ENCODE data around the gene PDK4. TPM values are rescaled to one million over a fixed set of nuclear protein-coding genes. Genes with fewer than 3 reads are reported as not detected.
A peak's percentile ranks its signal among the peaks of the same experiment; 100 is the strongest.

The PDK4 gene
- 77.4 TPM for total RNA-seq

DNA sequence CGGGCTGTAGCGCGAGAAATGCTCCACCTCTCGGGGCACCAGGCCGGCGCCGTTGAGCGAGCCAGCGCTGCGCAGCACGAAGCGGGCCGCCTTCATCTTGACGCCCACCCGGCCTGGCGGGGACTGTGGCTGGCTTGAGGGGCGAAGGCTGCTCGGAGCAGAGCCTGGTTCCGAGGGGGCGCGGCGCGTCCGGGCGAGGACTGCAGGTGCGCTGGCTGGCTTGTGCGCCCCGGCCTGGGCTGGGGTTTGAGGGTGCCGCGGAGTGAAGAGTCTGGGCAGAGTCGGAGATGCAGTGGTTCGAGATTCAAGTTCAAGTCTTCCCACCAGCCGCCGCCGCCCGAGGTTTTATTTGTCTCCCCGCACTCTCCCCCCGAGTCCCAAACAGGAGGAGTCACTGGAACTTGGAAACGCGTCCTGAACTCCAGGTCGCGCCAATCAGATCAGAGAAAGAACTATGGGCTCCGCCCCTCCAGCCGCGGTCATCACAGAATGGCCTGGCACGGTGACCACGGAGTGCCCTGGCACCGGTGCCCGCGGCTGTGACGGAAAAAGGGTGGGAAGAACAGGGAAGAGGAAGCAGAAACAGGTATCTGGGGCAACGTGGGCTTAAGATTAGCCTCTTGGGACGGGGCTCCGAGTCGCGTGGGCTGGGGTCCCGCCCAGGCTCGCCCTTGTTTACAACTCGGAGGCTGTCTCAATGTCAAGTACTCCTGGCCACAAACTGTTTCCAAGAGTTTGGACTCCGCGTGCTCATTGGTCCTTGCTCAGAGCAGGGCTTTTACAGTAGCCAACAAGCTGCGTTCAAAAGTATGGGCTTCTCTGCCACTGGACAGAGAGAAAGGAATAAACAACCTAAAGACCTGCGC, at the start of gene PDK4:
Gene PDK4 (minus strand): TSS at position 319 of the 866 bp plus-strand sequence. CDS start 223 bp downstream, at position 96.
- peak; percentile 98 for DNase-seq (ENCODE audit: low spot score)
- peak; percentile 91 for ATAC-seq

DNA sequence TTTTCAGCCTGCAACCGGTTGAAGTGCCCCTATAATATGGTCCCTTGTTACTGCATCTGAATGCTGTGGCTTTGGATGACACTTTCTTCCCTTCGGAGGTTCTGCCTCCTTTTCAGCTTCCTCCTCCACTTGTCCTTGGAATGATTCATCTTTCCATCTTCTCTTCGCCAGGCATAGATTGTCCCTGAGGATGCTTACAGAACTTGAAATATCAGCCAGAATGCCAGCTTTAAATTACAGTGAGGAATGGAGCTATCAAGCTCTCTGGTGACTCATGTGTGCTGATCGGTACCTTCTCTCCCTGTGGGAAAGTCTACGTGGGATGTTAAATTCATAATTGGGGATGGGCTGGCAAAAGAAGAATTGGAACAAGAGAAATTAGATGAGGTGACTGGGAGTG, 45.9 kb upstream of the PDK4 start:
- ATAC-seq (no peak), DNase-seq (ENCODE audit: low spot score) (no peak)

DNA sequence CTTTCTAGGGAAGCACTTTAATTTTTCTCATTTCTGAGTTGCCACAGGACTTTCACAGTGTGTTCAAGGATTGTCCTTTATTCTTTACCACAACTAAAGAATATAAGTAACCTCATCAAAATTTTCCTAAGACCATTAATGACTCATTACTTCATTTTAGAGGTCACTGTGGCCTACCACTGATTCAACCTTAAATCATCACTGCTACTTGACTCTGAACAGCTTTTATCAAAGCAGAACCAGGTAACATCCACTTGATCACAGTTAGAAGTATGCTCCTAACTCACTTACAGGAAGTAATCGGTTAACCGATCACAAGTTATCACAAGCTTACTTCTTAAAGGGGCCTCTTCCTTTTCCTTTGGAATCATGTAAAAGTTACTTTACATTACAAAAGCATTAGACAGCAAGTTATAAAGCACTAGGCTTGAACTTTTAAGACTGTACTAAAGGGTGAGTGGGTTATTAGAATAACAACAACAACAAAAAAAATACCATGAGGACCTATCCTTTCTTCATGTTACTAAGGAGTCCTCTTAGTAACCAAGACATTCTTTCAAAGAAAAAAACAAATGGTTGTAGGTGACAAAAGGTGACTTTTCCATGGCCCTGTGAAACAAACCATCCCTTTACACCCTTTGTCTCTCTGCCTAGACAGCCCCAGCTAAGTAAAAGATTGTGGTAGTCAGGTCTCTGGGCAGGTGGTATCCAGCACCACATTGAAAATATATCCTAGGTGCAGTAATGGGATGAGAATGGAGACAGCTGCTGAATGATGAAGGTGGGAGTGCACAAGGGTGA, 40.0 kb upstream of the PDK4 start:
- no peak for DNase-seq (ENCODE audit: low spot score)
- no peak for ATAC-seq

DNA sequence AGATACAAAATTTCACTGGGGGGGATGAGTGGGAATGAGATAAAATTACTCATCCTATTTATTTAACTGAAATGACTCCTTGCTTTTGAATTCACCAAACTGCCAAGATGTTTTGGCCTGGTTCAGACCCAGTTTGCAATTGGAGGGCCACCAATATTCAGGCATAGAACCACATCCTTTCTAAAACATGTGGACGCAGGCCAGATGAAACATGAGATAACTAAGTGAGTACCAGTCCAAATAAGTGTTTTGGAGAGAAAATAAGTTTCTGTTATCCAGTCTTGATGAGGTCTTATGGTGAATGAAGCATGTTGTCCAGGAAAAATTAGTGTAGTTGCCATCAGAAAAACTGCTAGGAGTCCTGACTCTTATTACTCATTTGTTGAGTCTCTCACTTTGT, 36.3 kb upstream of the PDK4 start:
- DNase-seq (ENCODE audit: low spot score): no peak
- no peak for ATAC-seq

DNA sequence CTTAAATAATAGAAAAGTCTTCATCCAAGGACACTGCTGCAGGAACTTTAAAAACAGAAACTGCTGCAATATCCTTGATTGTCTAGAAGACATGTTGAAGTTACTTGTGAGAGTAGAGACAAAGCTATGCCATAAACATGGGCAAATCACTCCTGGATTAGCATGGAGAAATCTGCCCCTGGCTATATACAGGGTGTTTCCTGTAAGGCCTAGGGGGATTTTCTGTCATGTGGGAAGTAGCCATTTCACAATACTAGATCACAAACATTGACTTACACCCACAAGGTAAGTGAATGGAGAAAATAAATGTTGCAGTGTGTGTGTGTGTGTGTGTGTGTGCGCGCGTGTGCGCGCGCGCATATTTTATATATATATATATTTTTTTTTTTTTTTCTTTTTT, 35.2 kb upstream of the PDK4 start:
- ATAC-seq (no peak), DNase-seq (ENCODE audit: low spot score) (no peak)

DNA sequence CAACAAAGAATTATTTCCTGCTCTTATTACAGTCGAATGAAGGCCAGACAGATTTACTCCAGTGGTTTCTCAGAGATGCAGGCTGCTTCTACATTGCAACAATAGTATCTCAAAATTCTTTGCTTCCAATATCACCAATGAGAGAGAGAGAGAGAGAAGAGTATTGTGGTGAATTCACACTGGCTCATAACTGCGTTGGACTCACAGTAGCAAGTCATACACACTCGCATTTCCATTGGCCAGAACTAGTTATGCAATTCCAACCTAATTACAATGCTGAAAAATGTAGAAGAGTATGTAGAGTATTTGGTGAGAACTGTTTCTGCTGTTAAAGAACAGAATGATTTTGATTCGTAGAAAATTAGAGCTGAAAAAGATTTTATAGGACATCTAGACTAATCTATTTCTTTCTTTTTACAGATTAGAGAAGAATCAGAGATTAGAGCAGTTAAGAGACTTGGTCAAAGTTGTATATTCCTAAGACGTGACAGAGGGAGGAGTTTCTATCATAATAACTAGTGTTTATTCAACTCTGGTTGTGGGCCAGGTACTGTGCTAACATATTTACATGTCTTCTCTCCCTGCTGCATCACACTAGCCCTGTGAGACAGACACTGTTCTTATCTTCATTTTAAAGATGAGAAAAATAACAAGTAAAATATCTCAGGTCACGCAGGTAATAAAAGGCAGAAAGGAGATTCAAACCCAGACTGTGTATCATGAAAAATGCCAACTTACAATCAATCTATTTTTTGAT, 34.6 kb upstream of the PDK4 start:
- DNase-seq (ENCODE audit: low spot score): no peak
- ATAC-seq: no peak

DNA sequence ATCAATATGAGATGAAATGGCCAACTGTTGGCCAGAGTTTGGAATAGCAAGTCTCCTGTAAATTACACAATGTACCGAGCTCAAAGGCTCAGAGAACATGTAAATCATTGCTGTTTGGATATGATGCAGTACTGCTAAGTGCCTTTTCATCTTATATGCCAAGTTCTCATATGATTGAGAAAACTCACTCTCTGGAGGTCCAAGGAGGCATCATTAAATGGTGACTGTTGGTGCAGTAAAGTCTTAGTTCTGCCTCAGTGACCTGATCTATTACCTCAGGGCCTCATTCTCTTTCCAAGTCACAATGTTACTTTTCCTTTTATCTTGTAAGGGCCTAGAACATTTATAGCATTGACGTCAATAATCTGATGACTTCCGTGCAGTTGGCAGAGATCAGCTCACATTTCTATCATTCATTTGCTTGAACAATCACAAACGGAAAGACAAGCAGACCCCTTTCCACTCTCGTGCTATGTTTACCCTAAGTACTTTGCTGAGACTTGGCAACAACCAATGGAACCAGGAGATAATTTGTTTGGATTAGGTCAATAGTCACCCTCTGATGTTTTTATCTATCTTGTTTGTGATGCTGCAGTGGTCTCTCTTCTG, 32.6 kb upstream of the PDK4 start:
- ATAC-seq (peak; percentile 44), DNase-seq (ENCODE audit: low spot score) (no peak)

DNA sequence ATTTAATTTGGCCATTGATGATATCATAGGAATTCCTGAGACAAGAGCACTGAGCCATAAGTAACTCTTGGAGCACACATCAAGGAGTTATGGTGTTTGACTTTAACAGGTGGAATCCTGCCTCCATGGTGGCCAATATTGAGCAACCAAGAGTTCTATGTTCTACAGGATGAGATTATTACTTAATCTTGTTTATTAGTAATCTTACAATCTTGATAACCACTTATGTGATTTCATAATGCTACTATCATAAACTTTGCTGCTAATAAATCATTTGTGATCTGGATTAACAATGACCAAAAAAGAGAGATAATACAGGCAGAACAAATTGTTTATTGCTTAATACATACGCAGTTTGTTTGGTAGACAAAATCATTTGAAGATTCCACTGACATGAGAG, 27.5 kb upstream of the PDK4 start:
- no peak for ATAC-seq
- no peak for DNase-seq (ENCODE audit: low spot score)

DNA sequence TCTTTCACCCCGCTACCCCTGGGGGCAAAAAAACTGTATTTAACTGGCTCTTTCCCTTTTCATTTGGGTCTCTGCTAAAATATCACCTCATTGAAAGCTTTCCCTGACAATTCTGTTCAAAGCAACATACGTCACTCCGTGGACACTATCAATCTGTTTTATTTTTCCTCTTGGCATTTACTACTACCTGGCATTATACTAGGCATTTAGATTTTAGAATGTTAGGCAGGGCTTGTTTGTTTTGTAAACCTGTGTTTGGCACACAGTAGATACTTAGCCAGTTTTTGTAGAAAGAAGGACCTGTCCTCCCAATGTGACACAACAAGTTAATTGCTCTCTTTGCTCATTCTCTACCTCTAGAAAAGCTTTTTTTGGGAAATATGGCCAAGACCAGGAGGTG, 26.5 kb upstream of the PDK4 start:
- ATAC-seq (peak; percentile 22), DNase-seq (ENCODE audit: low spot score) (no peak)

DNA sequence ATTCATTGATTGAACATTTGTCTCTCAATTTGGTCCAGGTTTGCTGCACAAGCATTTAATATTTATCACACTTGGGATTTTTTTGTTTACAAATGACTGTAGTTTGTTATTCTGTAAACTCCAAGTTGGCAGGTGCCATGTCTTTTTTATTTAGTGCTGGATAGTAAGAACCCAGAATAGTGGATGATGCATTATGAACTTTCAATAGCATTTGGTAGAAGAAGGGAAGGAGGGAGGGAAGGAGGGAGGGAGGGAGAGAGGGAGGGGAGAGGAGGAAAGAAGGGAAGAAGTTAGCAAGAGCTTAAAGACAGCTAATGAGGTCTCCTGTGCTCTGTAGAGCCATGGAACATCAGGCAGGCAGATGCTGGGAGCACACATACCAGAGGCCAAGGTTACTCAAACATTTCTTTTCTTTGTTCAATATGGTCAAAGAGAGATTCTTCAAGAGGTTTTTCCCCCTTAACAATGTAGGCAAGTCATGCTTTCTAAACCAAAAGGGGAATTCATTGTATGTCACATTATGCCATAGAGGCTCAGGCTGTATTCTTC, 25.8 kb upstream of the PDK4 start:
- DNase-seq (ENCODE audit: low spot score) (no peak), ATAC-seq (no peak)

DNA sequence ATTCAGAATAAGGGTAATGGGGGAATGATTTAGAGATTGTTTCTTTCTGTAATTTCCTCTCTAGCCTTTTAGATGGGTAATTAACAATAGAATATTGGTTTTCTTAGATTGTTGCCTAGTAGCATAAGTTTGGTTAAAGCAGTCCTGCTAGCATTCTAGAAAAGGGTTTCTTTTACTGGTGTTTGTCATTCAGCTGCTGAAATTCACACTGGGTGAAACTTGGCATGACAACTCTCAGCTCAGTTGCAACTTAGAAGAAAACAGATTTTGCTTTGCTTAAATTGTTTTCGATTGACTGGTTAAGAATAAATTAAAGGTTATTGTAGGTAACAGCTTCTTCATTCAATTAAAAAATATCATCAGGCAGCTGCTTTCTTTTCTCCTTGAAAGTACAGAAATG, 25.1 kb upstream of the PDK4 start:
- ATAC-seq (no peak), DNase-seq (ENCODE audit: low spot score) (no peak)

DNA sequence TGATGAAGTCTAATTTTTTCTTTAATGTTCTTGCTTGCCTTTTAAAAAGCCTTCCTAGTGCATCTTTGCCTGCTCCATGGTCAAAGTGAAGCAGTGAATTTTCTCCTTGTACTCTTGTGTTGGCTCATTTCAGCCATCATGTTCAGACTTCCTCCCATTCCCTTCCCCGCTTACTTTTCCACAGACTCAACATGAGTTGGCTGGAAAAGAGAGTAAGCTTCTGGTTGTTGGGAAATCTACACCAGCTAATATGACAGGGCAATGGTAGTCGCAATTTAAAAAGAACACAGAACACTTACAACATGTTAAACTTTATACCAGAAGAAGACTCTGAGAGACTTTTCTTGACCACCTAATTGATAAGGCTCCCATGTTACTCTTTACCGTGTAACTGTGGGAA, 24.3 kb upstream of the PDK4 start:
- no peak for ATAC-seq
- no peak for DNase-seq (ENCODE audit: low spot score)

DNA sequence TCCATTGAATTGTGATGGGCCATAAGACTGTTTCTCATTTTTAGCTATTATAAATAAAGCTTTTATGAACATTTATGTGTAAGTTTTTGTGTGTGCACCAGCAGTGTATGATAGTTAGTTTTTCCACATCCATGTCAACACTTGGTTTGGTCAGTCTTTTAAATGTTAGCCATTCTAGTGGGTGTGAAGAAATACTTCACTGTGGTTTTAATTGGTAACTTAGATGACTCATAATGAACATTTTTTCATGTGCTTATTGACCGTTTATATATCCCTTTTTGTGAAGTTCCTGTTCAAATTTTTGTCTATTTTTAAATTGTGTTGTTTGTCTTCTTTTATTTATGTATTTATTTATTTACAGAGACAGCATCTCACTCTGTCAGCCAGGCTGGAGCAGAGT, 23.6 kb upstream of the PDK4 start:
- ATAC-seq: no peak

DNA sequence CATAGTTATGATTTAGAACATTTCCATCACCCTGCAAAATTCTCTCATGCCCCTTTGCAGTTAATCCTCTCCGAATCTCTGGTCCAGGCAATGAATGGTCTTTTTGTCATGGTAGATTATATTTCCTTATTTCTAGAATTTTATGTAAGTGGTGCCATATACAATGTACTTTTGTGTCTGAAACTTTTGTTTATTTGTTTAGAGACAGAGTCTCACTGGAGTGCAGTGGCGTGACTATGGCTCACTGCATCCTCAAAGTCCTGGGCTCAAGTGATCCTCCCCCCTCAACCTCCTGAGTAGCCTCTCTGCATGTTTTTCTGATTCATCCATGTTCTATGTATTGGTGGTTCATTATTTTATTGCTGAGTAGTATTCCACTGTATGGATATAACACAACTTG, 23.2 kb upstream of the PDK4 start:
- DNase-seq (ENCODE audit: low spot score) (no peak), ATAC-seq (no peak)

More for the DNA sequence above, 23.6 kb upstream of the PDK4 start:
- DNase-seq (ENCODE audit: low spot score): no peak

DNA sequence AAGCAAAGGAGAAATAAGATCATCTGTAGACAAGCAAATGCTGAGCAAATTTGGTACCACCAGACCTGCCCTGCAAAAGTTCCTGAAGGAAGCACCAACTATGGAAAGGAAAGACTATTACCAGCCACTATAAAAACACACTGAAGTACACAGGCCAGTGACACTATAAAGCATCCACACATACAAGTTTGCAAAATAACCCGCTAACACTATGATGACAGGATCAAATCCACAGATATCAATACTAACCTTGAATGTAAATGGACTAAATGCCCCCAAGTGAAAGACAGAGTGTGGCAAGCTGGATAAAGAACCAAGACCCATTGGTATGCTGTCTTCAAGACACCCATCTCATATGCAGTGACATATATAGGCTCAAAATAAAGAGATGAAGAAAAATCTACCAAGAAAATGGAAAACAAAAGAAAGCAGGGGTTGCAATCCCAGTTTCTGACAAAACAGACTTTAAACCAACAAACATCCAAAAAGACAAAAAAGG, 18.2 kb upstream of the PDK4 start:
- no peak for ATAC-seq

DNA sequence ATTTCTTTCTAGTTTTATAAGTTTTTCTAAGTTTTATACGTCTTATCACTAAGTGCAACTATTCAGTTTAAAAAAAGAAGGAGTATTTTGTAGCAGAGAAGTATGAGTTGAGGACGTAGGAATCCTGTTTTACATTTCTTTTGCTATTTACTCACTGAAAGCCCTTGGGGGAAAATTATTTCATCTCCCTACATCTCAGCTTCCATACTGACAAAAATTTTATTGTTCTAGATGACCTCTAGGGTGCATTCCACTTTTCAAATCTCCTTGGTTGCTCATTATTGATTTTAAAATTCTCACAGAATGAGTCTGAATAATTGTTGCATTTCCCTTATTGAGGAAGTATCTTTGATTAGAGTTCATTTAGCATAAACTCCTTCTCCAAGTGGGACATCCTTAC, 14.9 kb upstream of the PDK4 start:
- ATAC-seq (no peak), DNase-seq (ENCODE audit: low spot score) (no peak)

More for the DNA sequence above, 18.2 kb upstream of the PDK4 start:
- no peak for DNase-seq (ENCODE audit: low spot score)

DNA sequence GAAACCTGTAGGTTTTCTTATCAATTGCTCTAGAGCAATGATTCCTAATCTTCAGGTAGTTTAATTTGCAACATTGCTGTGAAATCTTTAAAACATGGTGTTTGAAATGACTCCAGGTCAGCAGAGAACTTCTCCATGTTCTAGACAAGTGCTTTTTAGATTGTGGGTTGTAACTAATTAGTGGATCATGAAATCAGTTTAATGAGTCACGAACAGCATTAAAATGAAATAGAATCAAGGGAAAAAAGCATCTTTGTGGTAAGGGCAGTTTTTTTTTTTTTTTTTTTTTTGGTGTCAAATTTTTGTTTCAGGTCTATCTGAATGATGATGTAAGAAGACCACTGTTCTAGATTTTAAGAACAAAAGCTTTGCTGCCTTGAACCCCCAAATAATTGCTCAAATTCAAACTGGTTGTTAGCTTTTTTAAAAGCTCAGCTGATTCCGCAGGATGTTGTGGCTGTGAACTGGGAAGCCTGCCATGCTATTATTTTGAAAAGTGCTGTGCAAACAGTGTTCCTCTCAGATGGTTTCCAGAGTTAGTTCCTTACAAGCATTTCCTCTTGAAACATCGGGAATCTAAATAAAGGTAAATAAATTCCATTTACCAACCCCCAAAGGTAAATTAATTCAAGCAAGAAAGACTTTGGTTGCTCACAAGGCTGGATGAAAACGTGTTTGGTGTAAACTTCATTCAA, 13.1 kb upstream of the PDK4 start:
- ATAC-seq (peak; percentile 57), DNase-seq (ENCODE audit: low spot score) (peak; percentile 64)

DNA sequence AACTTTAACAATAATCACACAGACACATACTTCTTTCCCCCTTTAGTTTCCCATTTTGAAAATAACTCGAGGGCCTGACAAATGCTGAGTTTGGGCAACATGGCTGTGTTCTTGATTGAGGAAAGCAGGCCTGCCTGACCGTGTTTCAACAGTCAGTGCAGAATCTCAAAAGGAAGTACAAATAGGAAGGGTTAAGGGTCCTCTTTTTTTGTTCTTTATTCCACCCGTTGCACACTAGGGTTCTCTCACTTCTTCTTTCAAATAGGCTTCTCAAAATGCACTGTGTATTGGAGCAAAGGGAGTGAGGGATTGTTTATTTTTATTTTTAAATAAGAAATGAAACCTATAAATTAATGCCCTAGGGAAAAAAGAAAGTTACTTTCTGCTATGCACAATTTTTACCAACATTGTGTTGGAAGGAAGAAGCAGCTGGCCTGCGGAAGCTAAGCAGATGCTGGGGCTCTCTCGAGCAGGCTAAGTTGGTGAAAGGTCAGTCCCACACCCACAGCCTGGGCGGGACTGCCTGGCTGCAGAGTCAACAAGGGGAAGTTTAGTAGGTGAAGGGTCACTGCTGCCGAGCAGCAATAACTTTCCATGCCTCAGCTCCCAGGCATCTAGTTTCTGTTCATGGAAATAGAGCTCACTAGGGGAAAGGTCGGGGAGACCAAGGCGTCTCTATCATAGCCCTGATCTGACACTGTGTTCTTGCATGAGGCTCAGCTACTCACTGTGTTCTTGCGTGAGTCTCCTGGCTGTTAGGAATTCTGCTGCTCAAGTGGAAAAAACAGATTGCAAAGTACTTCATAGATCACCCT, 12.2 kb upstream of the PDK4 start:
- peak; percentile 94 for DNase-seq (ENCODE audit: low spot score)
- ATAC-seq: peak; percentile 96

DNA sequence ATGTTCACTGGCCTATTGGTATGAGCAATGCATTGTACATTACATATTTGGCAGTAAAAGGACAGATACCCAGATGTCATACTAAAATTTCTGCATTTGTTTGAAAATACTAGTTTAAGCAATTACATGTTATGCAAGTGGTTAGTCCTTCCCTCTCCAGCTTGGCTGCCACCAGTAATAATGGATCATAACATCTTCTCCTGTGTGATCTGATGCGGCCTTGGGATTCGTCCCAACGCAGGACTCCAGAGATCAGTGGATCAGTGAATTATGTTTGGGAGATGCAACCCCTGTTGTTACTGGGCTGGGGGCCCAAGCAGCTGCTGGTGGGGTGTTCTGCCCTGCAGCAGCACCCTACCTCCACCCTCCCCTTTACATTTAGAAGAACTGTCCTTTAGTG, 11.2 kb upstream of the PDK4 start:
- no peak for ATAC-seq
- no peak for DNase-seq (ENCODE audit: low spot score)

All from left lobe of liver (tissue), 2 donors.